ENCODE results near the gene ZFYVE9. TPM values are rescaled to one million over a fixed set of nuclear protein-coding genes. Genes with fewer than 3 reads are reported as not detected.
A peak's percentile ranks its signal among the peaks of the same experiment; 100 is the strongest.

Gene ZFYVE9
- polyA plus RNA-seq, 4 donors = 3.6 to 14.2 (median 5.0) TPM

GRCh38 chr1:52210044-52210443 lies 68.2 kb downstream of the ZFYVE9 start:
- Histone ChIP-seq H3K27me3 (ENCODE audit: control insufficient read depth in 3 of 3, insufficient read depth in 3 of 3, low read length in 3 of 3) (no peaks in the 10 kb centered on the region), H3K36me3 (ENCODE audit: control insufficient read depth in 3 of 3, insufficient read depth in 2 of 3, low read depth in 1 of 3, low read length in 3 of 3) (no peaks in the 10 kb centered on the region), H3K4me3 (ENCODE audit: low read depth in 1 of 3, low read length in 3 of 3) (no peak overlapping the region), H3K4me1 (ENCODE audit: control insufficient read depth in 3 of 3, insufficient read depth in 2 of 3, low read depth in 1 of 3, low read length in 2 of 3) (no peaks in the 10 kb centered on the region), H3K27ac (ENCODE audit: low read depth in 1 of 3, low read length in 2 of 3) (no peak overlapping the region), H3K9me3 (ENCODE audit: control insufficient read depth in 2 of 2, insufficient read depth in 1 of 2, low read depth in 1 of 2, low read length in 1 of 2) (no peaks in the 10 kb centered on the region)
- DNase-seq (no peak), FAIRE-seq (no peak)
- 87 to 92% (median 92%) methylated on average over 3 of the region's 3 CpGs for WGBS, 3 donors

GRCh38 chr1:52216907-52217458 lies 75.1 kb downstream of the ZFYVE9 start:
- WGBS, 3 donors = 90 to 96% (median 95%) methylated on average over 5 of the region's 5 CpGs
- Histone ChIP-seq H3K27me3 (ENCODE audit: control insufficient read depth in 3 of 3, insufficient read depth in 3 of 3, low read length in 3 of 3) (no peaks in the 10 kb centered on the region), H3K4me3 (ENCODE audit: low read depth in 1 of 3, low read length in 3 of 3) (no peak overlapping the region), H3K4me1 (ENCODE audit: control insufficient read depth in 3 of 3, insufficient read depth in 2 of 3, low read depth in 1 of 3, low read length in 2 of 3) (no peaks in the 10 kb centered on the region), H3K36me3 (ENCODE audit: control insufficient read depth in 3 of 3, insufficient read depth in 2 of 3, low read depth in 1 of 3, low read length in 3 of 3) (peaks cover 2 to 6% (median 2%) of the 10 kb centered on the region in 3 donors), H3K27ac (ENCODE audit: low read depth in 1 of 3, low read length in 2 of 3) (no peak overlapping the region), H3K9me3 (ENCODE audit: control insufficient read depth in 2 of 2, insufficient read depth in 1 of 2, low read depth in 1 of 2, low read length in 1 of 2) (peaks cover 0 to 43% of the 10 kb centered on the region in 2 donors)
- FAIRE-seq (no peak), DNase-seq (no peak)

- Histone ChIP-seq H3K27me3 (ENCODE audit: control insufficient read depth in 3 of 3, insufficient read depth in 3 of 3, low read length in 3 of 3) (peaks cover 0 to 1% (median 0%) of the 10 kb centered on the region in 3 donors), H3K9me3 (ENCODE audit: control insufficient read depth in 2 of 2, insufficient read depth in 1 of 2, low read depth in 1 of 2, low read length in 1 of 2) (peaks cover 0 to 50% of the 10 kb centered on the region in 2 donors), H3K4me1 (ENCODE audit: control insufficient read depth in 3 of 3, insufficient read depth in 2 of 3, low read depth in 1 of 3, low read length in 2 of 3) (no peaks in the 10 kb centered on the region), H3K4me3 (ENCODE audit: low read depth in 1 of 3, low read length in 3 of 3) (no peak overlapping the region), H3K27ac (ENCODE audit: low read depth in 1 of 3, low read length in 2 of 3) (no peak overlapping the region), H3K36me3 (ENCODE audit: control insufficient read depth in 3 of 3, insufficient read depth in 2 of 3, low read depth in 1 of 3, low read length in 3 of 3) (no peaks in the 10 kb centered on the region)
- DNase-seq = peak in 1 of 2 donors; percentile 15
- FAIRE-seq = no peak
- 92 to 97% (median 93%) methylated on average over 10 of the region's 10 CpGs for WGBS, 3 donors
These were observed 83.3 kb downstream of the ZFYVE9 start for GRCh38 chr1:52225174-52225573.

GRCh38 chr1:52229494-52229893 lies 87.6 kb downstream of the ZFYVE9 start:
- Histone ChIP-seq H3K27ac (ENCODE audit: low read depth in 1 of 3, low read length in 2 of 3) (no peak overlapping the region), H3K9me3 (ENCODE audit: control insufficient read depth in 2 of 2, insufficient read depth in 1 of 2, low read depth in 1 of 2, low read length in 1 of 2) (peaks cover 0 to 17% of the 10 kb centered on the region in 2 donors), H3K36me3 (ENCODE audit: control insufficient read depth in 3 of 3, insufficient read depth in 2 of 3, low read depth in 1 of 3, low read length in 3 of 3) (peaks cover 0 to 5% (median 0%) of the 10 kb centered on the region in 3 donors), H3K4me1 (ENCODE audit: control insufficient read depth in 3 of 3, insufficient read depth in 2 of 3, low read depth in 1 of 3, low read length in 2 of 3) (no peaks in the 10 kb centered on the region), H3K27me3 (ENCODE audit: control insufficient read depth in 3 of 3, insufficient read depth in 3 of 3, low read length in 3 of 3) (peaks cover 0 to 1% (median 0%) of the 10 kb centered on the region in 3 donors), H3K4me3 (ENCODE audit: low read depth in 1 of 3, low read length in 3 of 3) (no peak overlapping the region)
- FAIRE-seq (no peak), DNase-seq (no peak)
- 91 to 98% (median 94%) methylated on average over 2 to 3 of the region's 3 CpGs for WGBS, 3 donors

GRCh38 chr1:52233463-52233862 lies 91.6 kb downstream of the ZFYVE9 start:
- 83 to 96% (median 84%) methylated on average over 1 of the region's 1 CpG for WGBS, 3 donors
- FAIRE-seq (no peak), DNase-seq (no peak)
- Histone ChIP-seq H3K27me3 (ENCODE audit: control insufficient read depth in 3 of 3, insufficient read depth in 3 of 3, low read length in 3 of 3) (no peaks in the 10 kb centered on the region), H3K4me3 (ENCODE audit: low read depth in 1 of 3, low read length in 3 of 3) (no peak overlapping the region), H3K36me3 (ENCODE audit: control insufficient read depth in 3 of 3, insufficient read depth in 2 of 3, low read depth in 1 of 3, low read length in 3 of 3) (peaks cover 0 to 5% (median 2%) of the 10 kb centered on the region in 3 donors), H3K27ac (ENCODE audit: low read depth in 1 of 3, low read length in 2 of 3) (no peak overlapping the region), H3K9me3 (ENCODE audit: control insufficient read depth in 2 of 2, insufficient read depth in 1 of 2, low read depth in 1 of 2, low read length in 1 of 2) (no peaks in the 10 kb centered on the region), H3K4me1 (ENCODE audit: control insufficient read depth in 3 of 3, insufficient read depth in 2 of 3, low read depth in 1 of 3, low read length in 2 of 3) (no peaks in the 10 kb centered on the region)

- H3K36me3 ChIP-seq (ENCODE audit: control insufficient read depth in 3 of 3, insufficient read depth in 2 of 3, low read depth in 1 of 3, low read length in 3 of 3) = peaks cover 0 to 5% (median 2%) of the 10 kb centered on the region in 3 donors
- no peaks in the 10 kb centered on the region for H3K9me3 ChIP-seq (ENCODE audit: control insufficient read depth in 2 of 2, insufficient read depth in 1 of 2, low read depth in 1 of 2, low read length in 1 of 2)
- FAIRE-seq = no peak
- H3K27me3 ChIP-seq (ENCODE audit: control insufficient read depth in 3 of 3, insufficient read depth in 3 of 3, low read length in 3 of 3) = no peaks in the 10 kb centered on the region
- 78 to 89% (median 81%) methylated on average over 4 of the region's 4 CpGs for WGBS, 3 donors
- H3K4me1 ChIP-seq (ENCODE audit: control insufficient read depth in 3 of 3, insufficient read depth in 2 of 3, low read depth in 1 of 3, low read length in 2 of 3) = no peaks in the 10 kb centered on the region
- DNase-seq = no peak
- H3K4me3 ChIP-seq (ENCODE audit: low read depth in 1 of 3, low read length in 3 of 3) = no peak overlapping the region
- H3K27ac ChIP-seq (ENCODE audit: low read depth in 1 of 3, low read length in 2 of 3) = no peak overlapping the region
These were observed 92.1 kb downstream of the ZFYVE9 start for GRCh38 chr1:52234014-52234413.

GRCh38 chr1:52234708-52235107 lies 92.8 kb downstream of the ZFYVE9 start:
- Histone ChIP-seq H3K27ac (ENCODE audit: low read depth in 1 of 3, low read length in 2 of 3) (no peak overlapping the region), H3K9me3 (ENCODE audit: control insufficient read depth in 2 of 2, insufficient read depth in 1 of 2, low read depth in 1 of 2, low read length in 1 of 2) (no peaks in the 10 kb centered on the region), H3K4me1 (ENCODE audit: control insufficient read depth in 3 of 3, insufficient read depth in 2 of 3, low read depth in 1 of 3, low read length in 2 of 3) (no peaks in the 10 kb centered on the region), H3K36me3 (ENCODE audit: control insufficient read depth in 3 of 3, insufficient read depth in 2 of 3, low read depth in 1 of 3, low read length in 3 of 3) (peaks cover 0 to 5% (median 2%) of the 10 kb centered on the region in 3 donors), H3K4me3 (ENCODE audit: low read depth in 1 of 3, low read length in 3 of 3) (no peak overlapping the region), H3K27me3 (ENCODE audit: control insufficient read depth in 3 of 3, insufficient read depth in 3 of 3, low read length in 3 of 3) (no peaks in the 10 kb centered on the region)
- DNase-seq (no peak), FAIRE-seq (no peak)

- Histone ChIP-seq H3K9me3 (ENCODE audit: control insufficient read depth in 2 of 2, insufficient read depth in 1 of 2, low read depth in 1 of 2, low read length in 1 of 2) (no peaks in the 10 kb centered on the region), H3K36me3 (ENCODE audit: control insufficient read depth in 3 of 3, insufficient read depth in 2 of 3, low read depth in 1 of 3, low read length in 3 of 3) (peaks cover 0 to 5% (median 2%) of the 10 kb centered on the region in 3 donors), H3K27me3 (ENCODE audit: control insufficient read depth in 3 of 3, insufficient read depth in 3 of 3, low read length in 3 of 3) (no peaks in the 10 kb centered on the region), H3K4me3 (ENCODE audit: low read depth in 1 of 3, low read length in 3 of 3) (no peak overlapping the region), H3K4me1 (ENCODE audit: control insufficient read depth in 3 of 3, insufficient read depth in 2 of 3, low read depth in 1 of 3, low read length in 2 of 3) (no peaks in the 10 kb centered on the region), H3K27ac (ENCODE audit: low read depth in 1 of 3, low read length in 2 of 3) (no peak overlapping the region)
- no peak for DNase-seq
- whole genome bisulfite sequencing, 3 donors = 92 to 96% (median 96%) methylated on average over 2 of the region's 2 CpGs
- FAIRE-seq = no peak
These were observed 93.8 kb downstream of the ZFYVE9 start for GRCh38 chr1:52235646-52236045.

- Histone ChIP-seq H3K9me3 (ENCODE audit: control insufficient read depth in 2 of 2, insufficient read depth in 1 of 2, low read depth in 1 of 2, low read length in 1 of 2) (no peaks in the 10 kb centered on the region), H3K4me3 (ENCODE audit: low read depth in 1 of 3, low read length in 3 of 3) (no peak overlapping the region), H3K36me3 (ENCODE audit: control insufficient read depth in 3 of 3, insufficient read depth in 2 of 3, low read depth in 1 of 3, low read length in 3 of 3) (peaks cover 0 to 5% (median 2%) of the 10 kb centered on the region in 3 donors), H3K27ac (ENCODE audit: low read depth in 1 of 3, low read length in 2 of 3) (no peak overlapping the region), H3K4me1 (ENCODE audit: control insufficient read depth in 3 of 3, insufficient read depth in 2 of 3, low read depth in 1 of 3, low read length in 2 of 3) (no peaks in the 10 kb centered on the region), H3K27me3 (ENCODE audit: control insufficient read depth in 3 of 3, insufficient read depth in 3 of 3, low read length in 3 of 3) (no peaks in the 10 kb centered on the region)
- DNase-seq (no peak), FAIRE-seq (no peak)
- WGBS, 3 donors = 71 to 91% (median 79%) methylated on average over 1 of the region's 1 CpG
These were observed 95.5 kb downstream of the ZFYVE9 start for GRCh38 chr1:52237430-52237829.

All from small intestine (tissue), 7 donors.